Measurements from ENCODE around the gene TRIM67.

- TF ChIP-seq MNT (conservative IDR thresholded peaks at IDR 0.05) (no peak), POU5F1 (IDR thresholded peaks at IDR 0.05; ENCODE audit: borderline replicate concordance, low read depth, low read length, partially characterized antibody) (no peak), EP300 (IDR thresholded peaks at IDR 0.05; ENCODE audit: low read length) (no peak), ZSCAN29 (IDR thresholded peaks at IDR 0.05) (no peak), NFATC3 (IDR thresholded peaks at IDR 0.05) (no peak), ATF2 (CRISPR knock-in tag; IDR thresholded peaks at IDR 0.05) (no peak), MLX (CRISPR knock-in tag; conservative IDR thresholded peaks at IDR 0.05) (no peak), JUN (IDR thresholded peaks at IDR 0.05; ENCODE audit: borderline replicate concordance, low read depth, low read length) (no peak), JUN (CRISPR knock-in tag; IDR thresholded peaks at IDR 0.05; ENCODE audit: borderline replicate concordance) (no peak), RCOR1 (IDR thresholded peaks at IDR 0.05; ENCODE audit: borderline replicate concordance in 1 of 2, low read depth in 2 of 2, low read length in 2 of 2) (no peak), NFIC (IDR thresholded peaks at IDR 0.05) (no peak)
- TF ChIP-seq, protein P1, sequence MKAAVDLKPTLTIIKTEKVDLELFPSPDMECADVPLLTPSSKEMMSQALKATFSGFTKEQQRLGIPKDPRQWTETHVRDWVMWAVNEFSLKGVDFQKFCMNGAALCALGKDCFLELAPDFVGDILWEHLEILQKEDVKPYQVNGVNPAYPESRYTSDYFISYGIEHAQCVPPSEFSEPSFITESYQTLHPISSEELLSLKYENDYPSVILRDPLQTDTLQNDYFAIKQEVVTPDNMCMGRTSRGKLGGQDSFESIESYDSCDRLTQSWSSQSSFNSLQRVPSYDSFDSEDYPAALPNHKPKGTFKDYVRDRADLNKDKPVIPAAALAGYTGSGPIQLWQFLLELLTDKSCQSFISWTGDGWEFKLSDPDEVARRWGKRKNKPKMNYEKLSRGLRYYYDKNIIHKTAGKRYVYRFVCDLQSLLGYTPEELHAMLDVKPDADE (conservative IDR thresholded peaks at IDR 0.05; ENCODE audit: control insufficient read depth, low read depth, low read length), result no peak
- TF ChIP-seq, protein P2, sequence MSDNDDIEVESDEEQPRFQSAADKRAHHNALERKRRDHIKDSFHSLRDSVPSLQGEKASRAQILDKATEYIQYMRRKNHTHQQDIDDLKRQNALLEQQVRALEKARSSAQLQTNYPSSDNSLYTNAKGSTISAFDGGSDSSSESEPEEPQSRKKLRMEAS (CRISPR knock-in tag; IDR thresholded peaks at IDR 0.05), result no peak
- TF ChIP-seq, protein P3, sequence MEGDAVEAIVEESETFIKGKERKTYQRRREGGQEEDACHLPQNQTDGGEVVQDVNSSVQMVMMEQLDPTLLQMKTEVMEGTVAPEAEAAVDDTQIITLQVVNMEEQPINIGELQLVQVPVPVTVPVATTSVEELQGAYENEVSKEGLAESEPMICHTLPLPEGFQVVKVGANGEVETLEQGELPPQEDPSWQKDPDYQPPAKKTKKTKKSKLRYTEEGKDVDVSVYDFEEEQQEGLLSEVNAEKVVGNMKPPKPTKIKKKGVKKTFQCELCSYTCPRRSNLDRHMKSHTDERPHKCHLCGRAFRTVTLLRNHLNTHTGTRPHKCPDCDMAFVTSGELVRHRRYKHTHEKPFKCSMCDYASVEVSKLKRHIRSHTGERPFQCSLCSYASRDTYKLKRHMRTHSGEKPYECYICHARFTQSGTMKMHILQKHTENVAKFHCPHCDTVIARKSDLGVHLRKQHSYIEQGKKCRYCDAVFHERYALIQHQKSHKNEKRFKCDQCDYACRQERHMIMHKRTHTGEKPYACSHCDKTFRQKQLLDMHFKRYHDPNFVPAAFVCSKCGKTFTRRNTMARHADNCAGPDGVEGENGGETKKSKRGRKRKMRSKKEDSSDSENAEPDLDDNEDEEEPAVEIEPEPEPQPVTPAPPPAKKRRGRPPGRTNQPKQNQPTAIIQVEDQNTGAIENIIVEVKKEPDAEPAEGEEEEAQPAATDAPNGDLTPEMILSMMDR (IDR thresholded peaks at IDR 0.05 in 2 of 3, conservative IDR thresholded peaks at IDR 0.05 in 1 of 3; ENCODE audit: insufficient read depth in 2 of 3, low read depth in 1 of 3, low read length in 3 of 3), result no peak
- TF ChIP-seq, protein P4, sequence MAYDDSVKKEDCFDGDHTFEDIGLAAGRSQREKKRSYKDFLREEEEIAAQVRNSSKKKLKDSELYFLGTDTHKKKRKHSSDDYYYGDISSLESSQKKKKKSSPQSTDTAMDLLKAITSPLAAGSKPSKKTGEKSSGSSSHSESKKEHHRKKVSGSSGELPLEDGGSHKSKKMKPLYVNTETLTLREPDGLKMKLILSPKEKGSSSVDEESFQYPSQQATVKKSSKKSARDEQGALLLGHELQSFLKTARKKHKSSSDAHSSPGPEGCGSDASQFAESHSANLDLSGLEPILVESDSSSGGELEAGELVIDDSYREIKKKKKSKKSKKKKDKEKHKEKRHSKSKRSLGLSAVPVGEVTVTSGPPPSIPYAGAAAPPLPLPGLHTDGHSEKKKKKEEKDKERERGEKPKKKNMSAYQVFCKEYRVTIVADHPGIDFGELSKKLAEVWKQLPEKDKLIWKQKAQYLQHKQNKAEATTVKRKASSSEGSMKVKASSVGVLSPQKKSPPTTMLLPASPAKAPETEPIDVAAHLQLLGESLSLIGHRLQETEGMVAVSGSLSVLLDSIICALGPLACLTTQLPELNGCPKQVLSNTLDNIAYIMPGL (CRISPR knock-in tag; IDR thresholded peaks at IDR 0.05), result no peak
Measured at GRCh38 chr1:231189683-231190270, 27.9 kb downstream of the TRIM67 start.

Data from K562 (cell line).